ENCODE results near the gene MICOS13. TPM values are rescaled to one million over a fixed set of nuclear protein-coding genes. Genes with fewer than 3 reads are reported as not detected.

The MICOS13 gene
- total and polyA plus RNA-seq, 10 of the 15 experiments (the other 5 are each of a cell fraction or from before 2014, with no cell fraction given), result 9.4 to 211 (median 51.3) TPM

DNA sequence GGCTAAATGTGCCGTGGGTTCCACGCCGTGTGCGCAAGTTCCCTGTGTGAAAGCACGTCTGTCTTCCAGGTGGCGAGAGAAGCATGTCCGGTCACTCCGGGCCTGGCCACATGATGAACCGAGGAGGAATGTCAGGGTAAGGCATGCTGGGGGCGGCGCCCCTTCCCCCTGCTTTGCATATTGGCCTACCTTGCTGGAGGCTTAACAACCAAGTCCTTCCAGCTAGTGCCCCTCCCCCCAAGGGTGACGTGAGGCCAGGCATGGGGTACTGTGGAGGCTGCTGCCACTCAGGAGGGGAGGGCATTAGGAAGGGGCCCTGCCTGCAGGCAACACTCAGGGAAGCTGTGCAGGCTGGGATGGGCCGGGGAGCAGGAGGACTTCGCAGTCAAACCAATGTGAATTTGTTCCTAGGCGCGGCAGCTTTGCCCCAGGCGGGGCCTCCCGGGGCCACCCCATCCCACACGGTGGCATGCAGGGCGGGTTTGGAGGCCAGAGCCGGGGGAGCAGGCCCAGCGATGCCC is 12.5 kb downstream of the MICOS13 start (continued):
- no peak for TF ChIP-seq PRDM15 (CRISPR knock-in tag; IDR thresholded peaks at IDR 0.05)
- TF ChIP-seq EGR1 (IDR thresholded peaks at IDR 0.05; ENCODE audit: borderline replicate concordance in 1 of 2, low read depth in 2 of 2, low read length in 2 of 2), result no peak
- TF ChIP-seq IKZF2 (IDR thresholded peaks at IDR 0.05), result no peak
- no peak for TF ChIP-seq SUZ12 (IDR thresholded peaks at IDR 0.05; ENCODE audit: unreplicated experiment)

- H3K9ac ChIP-seq (ENCODE audit: control insufficient read depth, insufficient read depth, low read length), result no peak overlapping the region
- ChIA-PET CTCF (interaction anchor here (1.1 kb wide), 1 partner anchor 128 kb away, joined by 3 read pairs; no protein-coding TSS in a partner anchor), POLR2A (no interaction called here), RAD21 (ENCODE audit: unreplicated experiment) (no interaction called here), SMC1A (ENCODE audit: uncharacterized antibody, unreplicated experiment) (no interaction called here)
- H3K4me3 ChIP-seq, result no peak overlapping the region
- peaks cover 3% of the 10 kb centered on the region; the same call in 1 of the 2 replicates for H3K4me1 ChIP-seq (ENCODE audit: control insufficient read depth, insufficient read depth, low read length)
- in situ Hi-C loops (cut with MboI), result no loop called here
- H4K20me1 ChIP-seq (ENCODE audit: control insufficient read depth, insufficient read depth), result no peaks in the 10 kb centered on the region; the same call in 1 of the 2 replicates
- no peaks in the 10 kb centered on the region for H3K27me3 ChIP-seq (replicated peaks in 1 of 2; ENCODE audit: control insufficient read depth in 2 of 2, insufficient read depth in 2 of 2, low read length in 1 of 2)
- H3K4me2 ChIP-seq (ENCODE audit: control insufficient read depth, insufficient read depth), result no peak overlapping the region
- FAIRE-seq, result no peak
- H3K36me3 ChIP-seq (ENCODE audit: control insufficient read depth in 2 of 2, insufficient read depth in 2 of 2, low read length in 1 of 2), result peaks cover 32 to 50% of the 10 kb centered on the region in 2 experiments
- BruUV-seq (replicated peaks), result no TSS peak
- 98% methylated on average over 26 of the region's 26 CpGs for WGBS (ENCODE audit: insufficient coverage, insufficient replicate concordance, low lambda C conversion rate, missing lambda C conversion rate)
- no peaks in the 10 kb centered on the region for H3K9me3 ChIP-seq (replicated peaks; ENCODE audit: control insufficient read depth, insufficient read depth, low read length)
- no peak for DNase-seq (ENCODE audit: low read depth, low spot score)
- no peaks in the 10 kb centered on the region for H3K79me2 ChIP-seq (ENCODE audit: control insufficient read depth, insufficient read depth, low read length)
- H2AFZ ChIP-seq (ENCODE audit: control insufficient read depth, low read depth, low read length), result no peak overlapping the region
- ATAC-seq, result no peak
- intact Hi-C loops (cut with micrococcal nuclease; ENCODE audit: unreplicated experiment), result no loop called here
- H3K27ac ChIP-seq (ENCODE audit: control insufficient read depth, insufficient read depth), result no peak overlapping the region
- TF ChIP-seq LARP7 (IDR thresholded peaks at IDR 0.05) (no peak), TAF1 (IDR thresholded peaks at IDR 0.05; ENCODE audit: borderline replicate concordance, low read depth, low read length) (no peak), ZSCAN29 (IDR thresholded peaks at IDR 0.05) (no peak), ZNF622 (IDR thresholded peaks at IDR 0.05) (no peak), DPF2 (IDR thresholded peaks at IDR 0.05) (no peak), IRF5 (IDR thresholded peaks at IDR 0.05; ENCODE audit: borderline replicate concordance) (no peak), CEBPB (IDR thresholded peaks at IDR 0.05; ENCODE audit: borderline replicate concordance in 1 of 2, low read depth in 2 of 2, low read length in 2 of 2) (no peak), JUNB (IDR thresholded peaks at IDR 0.05) (no peak), SP1 (IDR thresholded peaks at IDR 0.05; ENCODE audit: low read depth, low read length) (no peak), NFYB (IDR thresholded peaks at IDR 0.05; ENCODE audit: insufficient read depth, low read depth, low read length) (no peak), BCL11A (IDR thresholded peaks at IDR 0.05; ENCODE audit: low read depth, low read length) (no peak), IKZF1 (conservative IDR thresholded peaks at IDR 0.05) (no peak), ZZZ3 (IDR thresholded peaks at IDR 0.05; ENCODE audit: control insufficient read depth, insufficient read length, low read depth) (no peak), HCFC1 (IDR thresholded peaks at IDR 0.05; ENCODE audit: low read length) (no peak), MEF2A (IDR thresholded peaks at IDR 0.05; ENCODE audit: insufficient read depth, low read depth, low read length) (no peak), NR2C2 (IDR thresholded peaks at IDR 0.05; ENCODE audit: borderline replicate concordance, control insufficient read depth, insufficient read length, low read depth) (no peak)
Measured at GRCh38 chr19:5666921-5667610, 13.2 kb downstream of the MICOS13 start.

Data from GM12878 (cell line).